Measurements from ENCODE around the gene NRAP.

Gene NRAP

GRCh38 chr10:113663908-113664307 lies at the start of gene NRAP:
Gene NRAP, minus strand, starts transcription at chr10:113664041. Its CDS starts 159 bp downstream, at chr10:113663882.
- no peak for DNase-seq (ENCODE audit: low read depth in 1 of 2, low spot score in 1 of 2)

GRCh38 chr10:113713640-113713982 lies 49.8 kb upstream of the NRAP start:
- no peak for DNase-seq (ENCODE audit: low read depth in 1 of 2, low spot score in 1 of 2)

GRCh38 chr10:113712755-113713639 lies 49.2 kb upstream of the NRAP start:
- DNase-seq (ENCODE audit: low read depth in 1 of 2, low spot score in 1 of 2): no peak

GRCh38 chr10:113712024-113712423 lies 48.2 kb upstream of the NRAP start:
- DNase-seq (ENCODE audit: low read depth in 1 of 2, low spot score in 1 of 2): no peak

- no peak for DNase-seq (ENCODE audit: low read depth in 1 of 2, low spot score in 1 of 2)
These were observed 47.3 kb upstream of the NRAP start for GRCh38 chr10:113711142-113711541.

- DNase-seq (ENCODE audit: low read depth in 1 of 2, low spot score in 1 of 2): no peak
These were observed 45.5 kb upstream of the NRAP start for GRCh38 chr10:113709221-113709838.

- DNase-seq (ENCODE audit: low read depth in 1 of 2, low spot score in 1 of 2): no peak
These were observed 44.8 kb upstream of the NRAP start for GRCh38 chr10:113708640-113709039.

GRCh38 chr10:113706623-113707022 lies 42.8 kb upstream of the NRAP start:
- DNase-seq (ENCODE audit: low read depth in 1 of 2, low spot score in 1 of 2): no peak

- DNase-seq (ENCODE audit: low read depth in 1 of 2, low spot score in 1 of 2): no peak
These were observed 41.5 kb upstream of the NRAP start for GRCh38 chr10:113705344-113705652.

GRCh38 chr10:113704637-113705343 lies 40.9 kb upstream of the NRAP start:
- no peak for DNase-seq (ENCODE audit: low read depth in 1 of 2, low spot score in 1 of 2)

GRCh38 chr10:113697595-113697994 lies 33.8 kb upstream of the NRAP start:
- DNase-seq (ENCODE audit: low read depth in 1 of 2, low spot score in 1 of 2): no peak

GRCh38 chr10:113695691-113696090 lies 31.9 kb upstream of the NRAP start:
- DNase-seq (ENCODE audit: low read depth in 1 of 2, low spot score in 1 of 2): no peak

GRCh38 chr10:113693348-113693747 lies 29.5 kb upstream of the NRAP start:
- DNase-seq (ENCODE audit: low read depth in 1 of 2, low spot score in 1 of 2): no peak

GRCh38 chr10:113692271-113692670 lies 28.4 kb upstream of the NRAP start:
- DNase-seq (ENCODE audit: low read depth in 1 of 2, low spot score in 1 of 2): no peak

GRCh38 chr10:113691381-113691780 lies 27.5 kb upstream of the NRAP start:
- DNase-seq (ENCODE audit: low read depth in 1 of 2, low spot score in 1 of 2): no peak

GRCh38 chr10:113690749-113691148 lies 26.9 kb upstream of the NRAP start:
- DNase-seq (ENCODE audit: low read depth in 1 of 2, low spot score in 1 of 2): no peak

- DNase-seq (ENCODE audit: low read depth in 1 of 2, low spot score in 1 of 2): no peak
These were observed 25.7 kb upstream of the NRAP start for GRCh38 chr10:113689574-113689973.

GRCh38 chr10:113689057-113689456 lies 25.2 kb upstream of the NRAP start:
- DNase-seq (ENCODE audit: low read depth in 1 of 2, low spot score in 1 of 2): no peak

GRCh38 chr10:113687037-113687436 lies 23.2 kb upstream of the NRAP start:
- no peak for DNase-seq (ENCODE audit: low read depth in 1 of 2, low spot score in 1 of 2)

- DNase-seq (ENCODE audit: low read depth in 1 of 2, low spot score in 1 of 2): no peak
These were observed 22.2 kb upstream of the NRAP start for GRCh38 chr10:113686028-113686427.

- no peak for DNase-seq (ENCODE audit: low read depth in 1 of 2, low spot score in 1 of 2)
These were observed 19.5 kb upstream of the NRAP start for GRCh38 chr10:113683300-113683699.
